ENCODE results near the gene PGPEP1.

PGPEP1 gene

DNA sequence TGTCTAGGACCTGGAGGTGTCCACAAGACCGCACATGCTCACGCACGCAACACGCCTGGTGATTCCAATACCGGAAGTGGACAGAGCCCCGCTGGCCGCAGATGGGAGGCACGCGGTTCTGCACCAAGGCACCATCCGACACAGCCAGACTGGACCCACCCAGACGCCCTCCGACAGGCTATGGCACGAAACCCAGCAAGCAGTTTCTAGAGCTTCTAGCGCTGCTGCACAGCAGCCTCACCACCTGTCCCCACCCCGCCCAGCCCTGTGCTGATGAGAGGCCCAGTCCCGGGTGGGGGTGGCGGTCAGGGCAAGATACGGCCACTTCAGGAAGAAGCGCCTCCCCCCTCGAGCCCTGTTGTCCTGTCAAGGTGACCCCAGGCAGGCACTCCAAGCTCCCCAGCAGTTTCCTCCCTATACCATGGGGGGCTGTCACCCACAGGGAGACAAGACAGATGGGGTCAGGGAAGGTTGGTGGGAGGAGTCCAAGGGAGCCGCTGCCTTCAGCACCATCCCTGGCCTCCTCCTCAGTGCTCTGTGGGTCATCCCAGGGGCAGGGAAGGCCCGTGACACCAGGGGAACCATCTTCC lies 28.8 kb upstream of the PGPEP1 start:
- in situ Hi-C loops (cut with MboI; ENCODE audit: low sequenced_read_pairs, unreplicated experiment), result no loop called here
- DNase-seq (ENCODE audit: low spot score), result peak; percentile 20
- TF ChIP-seq, protein P1, sequence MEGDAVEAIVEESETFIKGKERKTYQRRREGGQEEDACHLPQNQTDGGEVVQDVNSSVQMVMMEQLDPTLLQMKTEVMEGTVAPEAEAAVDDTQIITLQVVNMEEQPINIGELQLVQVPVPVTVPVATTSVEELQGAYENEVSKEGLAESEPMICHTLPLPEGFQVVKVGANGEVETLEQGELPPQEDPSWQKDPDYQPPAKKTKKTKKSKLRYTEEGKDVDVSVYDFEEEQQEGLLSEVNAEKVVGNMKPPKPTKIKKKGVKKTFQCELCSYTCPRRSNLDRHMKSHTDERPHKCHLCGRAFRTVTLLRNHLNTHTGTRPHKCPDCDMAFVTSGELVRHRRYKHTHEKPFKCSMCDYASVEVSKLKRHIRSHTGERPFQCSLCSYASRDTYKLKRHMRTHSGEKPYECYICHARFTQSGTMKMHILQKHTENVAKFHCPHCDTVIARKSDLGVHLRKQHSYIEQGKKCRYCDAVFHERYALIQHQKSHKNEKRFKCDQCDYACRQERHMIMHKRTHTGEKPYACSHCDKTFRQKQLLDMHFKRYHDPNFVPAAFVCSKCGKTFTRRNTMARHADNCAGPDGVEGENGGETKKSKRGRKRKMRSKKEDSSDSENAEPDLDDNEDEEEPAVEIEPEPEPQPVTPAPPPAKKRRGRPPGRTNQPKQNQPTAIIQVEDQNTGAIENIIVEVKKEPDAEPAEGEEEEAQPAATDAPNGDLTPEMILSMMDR (IDR thresholded peaks at IDR 0.05; ENCODE audit: borderline replicate concordance, control extremely low read depth, extremely low read depth, insufficient read depth, missing control alignments), result no peak

DNA sequence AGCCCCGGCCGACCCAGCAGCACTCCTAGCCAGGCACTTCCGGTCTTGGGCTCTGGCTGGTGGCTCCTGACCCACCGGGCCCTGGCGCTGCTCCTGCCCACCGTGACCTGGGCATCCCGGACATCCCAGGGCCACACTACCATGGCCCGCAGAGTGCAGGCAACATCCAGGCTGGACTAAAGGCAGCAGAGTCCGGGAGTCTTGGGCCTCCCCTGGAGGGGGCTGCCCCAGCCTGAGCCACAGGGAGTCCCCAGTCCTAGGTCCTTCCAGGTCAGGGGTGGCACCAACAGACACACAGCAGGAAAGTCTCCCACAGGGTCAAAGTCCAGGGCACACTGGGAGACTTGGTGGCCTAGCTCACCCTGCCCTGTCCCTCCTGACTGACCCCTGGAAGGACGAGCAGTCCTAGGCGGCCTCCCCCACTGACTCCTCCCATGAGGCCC lies 28.3 kb upstream of the PGPEP1 start:
- in situ Hi-C loops (cut with MboI; ENCODE audit: low sequenced_read_pairs, unreplicated experiment), result no loop called here
- TF ChIP-seq, protein P1 (IDR thresholded peaks at IDR 0.05; ENCODE audit: borderline replicate concordance, control extremely low read depth, extremely low read depth, insufficient read depth, missing control alignments), result no peak
- no peak for DNase-seq (ENCODE audit: low spot score)

DNA sequence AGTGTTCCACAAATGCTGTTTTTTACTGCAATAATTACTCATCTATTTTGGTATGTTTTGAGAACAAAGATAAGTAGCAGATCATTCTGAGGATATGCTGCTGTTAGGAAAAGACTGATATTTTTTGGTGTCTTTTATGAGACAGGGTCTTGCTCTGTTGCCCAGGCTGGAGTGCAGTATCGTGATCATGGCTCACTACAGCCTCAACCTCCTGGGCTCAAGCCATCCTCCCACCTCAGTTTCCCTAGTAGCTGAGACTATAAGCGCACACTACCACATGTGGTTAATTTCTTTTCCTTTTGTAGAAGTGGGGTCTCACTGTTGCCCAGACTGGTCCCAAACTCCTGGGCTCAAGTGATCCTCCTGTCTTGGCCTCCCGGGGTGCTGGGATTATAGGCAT lies 27.0 kb upstream of the PGPEP1 start:
- TF ChIP-seq, protein P1 (IDR thresholded peaks at IDR 0.05; ENCODE audit: borderline replicate concordance, control extremely low read depth, extremely low read depth, insufficient read depth, missing control alignments), result no peak
- no peak for DNase-seq (ENCODE audit: low spot score)
- in situ Hi-C loops (cut with MboI; ENCODE audit: low sequenced_read_pairs, unreplicated experiment), result no loop called here

DNA sequence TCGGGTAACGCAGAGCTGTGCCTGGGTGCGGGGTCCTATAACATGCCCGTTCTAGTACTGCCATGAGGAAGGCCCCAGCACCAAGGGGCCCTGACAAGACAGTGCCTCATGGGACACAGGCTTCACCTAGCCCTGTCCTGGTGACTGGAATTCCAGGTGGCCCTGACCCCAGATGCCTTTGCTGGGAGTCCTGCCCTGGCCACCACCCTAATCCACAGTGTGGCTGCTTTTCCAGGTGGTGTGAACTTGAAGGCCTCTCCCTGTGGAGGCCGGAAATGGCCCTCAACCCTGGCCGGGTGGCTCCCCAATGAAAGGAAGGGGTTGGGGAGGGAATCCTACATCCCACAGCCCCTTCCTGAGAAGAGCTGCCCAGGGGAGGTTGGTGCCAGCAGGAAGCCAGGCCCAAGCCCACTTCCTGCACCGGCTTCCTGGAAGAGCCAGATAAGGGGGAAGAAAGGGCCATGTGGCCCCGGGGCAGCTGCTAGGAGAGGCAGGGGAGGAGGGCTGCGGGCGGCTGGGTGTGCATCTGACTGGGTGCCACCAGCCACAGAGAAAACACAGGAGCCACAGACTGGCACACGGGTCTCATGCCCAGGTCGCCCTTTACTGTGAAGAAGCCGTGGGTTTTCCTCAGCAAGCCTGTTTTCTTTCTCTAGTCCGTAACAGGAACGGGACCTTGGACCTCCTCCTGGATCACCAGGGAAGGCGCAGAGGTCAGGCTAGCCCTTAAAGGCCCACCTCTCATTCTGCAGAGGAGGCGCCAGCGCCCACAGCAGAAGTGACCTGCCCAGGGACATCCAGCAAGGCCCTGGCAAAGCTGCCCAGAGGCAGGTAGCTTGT lies 22.2 kb upstream of the PGPEP1 start:
- in situ Hi-C loops (cut with MboI; ENCODE audit: low sequenced_read_pairs, unreplicated experiment), result no loop called here
- TF ChIP-seq, protein P1 (IDR thresholded peaks at IDR 0.05; ENCODE audit: borderline replicate concordance, control extremely low read depth, extremely low read depth, insufficient read depth, missing control alignments), result no peak
- DNase-seq (ENCODE audit: low spot score), result peak; percentile 17

DNA sequence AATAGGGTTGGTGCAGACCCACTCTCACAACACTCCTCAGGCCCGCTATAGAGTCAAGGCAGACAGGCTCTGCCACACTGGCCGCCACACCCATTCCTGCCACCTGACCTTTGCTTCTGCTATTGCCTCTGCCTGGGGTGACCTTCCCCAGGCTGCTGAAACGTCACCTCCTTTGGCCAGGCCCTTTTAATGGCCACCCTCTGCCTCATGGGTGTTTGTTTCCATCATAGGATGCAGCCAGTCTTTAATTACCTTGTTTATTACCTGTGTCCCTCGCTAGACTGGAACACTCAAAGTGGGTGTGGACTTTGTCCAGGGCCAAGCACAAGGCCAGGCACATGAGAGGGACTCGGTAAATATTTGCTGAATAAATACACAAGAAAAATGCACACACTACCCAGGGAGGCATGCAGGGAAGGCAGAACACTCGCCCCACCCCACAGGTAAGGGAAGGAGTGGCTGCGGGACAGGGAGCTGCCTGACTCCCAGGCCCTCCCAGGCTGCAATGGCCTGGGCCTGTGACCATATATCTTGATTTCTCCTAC lies 20.7 kb upstream of the PGPEP1 start:
- in situ Hi-C loops (cut with MboI; ENCODE audit: low sequenced_read_pairs, unreplicated experiment), result no loop called here
- DNase-seq (ENCODE audit: low spot score), result no peak
- TF ChIP-seq, protein P1 (IDR thresholded peaks at IDR 0.05; ENCODE audit: borderline replicate concordance, control extremely low read depth, extremely low read depth, insufficient read depth, missing control alignments), result no peak

DNA sequence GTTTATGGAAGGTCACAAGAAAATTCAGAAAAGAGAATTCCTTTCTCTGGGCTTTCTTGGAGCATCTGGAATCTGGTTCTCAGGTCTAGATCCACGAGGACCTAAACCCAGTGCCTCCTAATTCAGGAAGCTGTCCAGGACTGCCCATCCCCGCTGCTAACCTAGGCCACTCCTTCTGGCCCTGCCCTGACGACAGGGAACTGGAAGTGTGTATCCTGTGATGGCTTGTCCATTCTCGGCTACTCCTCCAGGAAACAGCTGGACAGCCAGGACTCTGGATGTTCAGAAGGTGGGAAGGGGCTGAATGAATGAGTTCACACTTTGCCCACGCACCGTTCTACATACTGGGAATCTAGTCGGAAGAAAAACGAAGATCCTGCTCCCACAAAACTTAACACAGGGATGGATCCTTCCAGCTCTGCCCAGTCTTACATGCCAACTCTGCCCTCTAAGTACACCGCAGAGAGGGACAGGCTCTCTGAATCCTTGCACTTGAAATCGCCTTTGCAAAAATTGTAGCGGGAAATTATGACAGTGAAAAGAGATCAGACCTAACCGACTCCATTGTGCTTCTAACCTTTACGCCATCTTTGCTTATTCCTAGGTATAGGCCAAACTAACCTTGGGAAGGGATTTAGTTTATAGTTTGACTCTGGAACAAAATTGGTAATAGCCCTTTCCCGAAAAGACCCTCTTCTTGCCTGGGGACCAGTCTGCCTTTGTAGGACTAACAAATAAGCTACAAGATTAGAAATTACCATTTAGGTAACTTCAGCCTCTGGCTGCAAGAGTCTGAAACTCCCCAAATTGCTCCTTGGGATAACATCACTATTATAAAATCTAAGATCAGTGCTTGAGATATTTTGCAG lies 19.3 kb upstream of the PGPEP1 start:
- TF ChIP-seq, protein P1 (IDR thresholded peaks at IDR 0.05; ENCODE audit: borderline replicate concordance, control extremely low read depth, extremely low read depth, insufficient read depth, missing control alignments), result no peak
- in situ Hi-C loops (cut with MboI; ENCODE audit: low sequenced_read_pairs, unreplicated experiment), result no loop called here
- no peak for DNase-seq (ENCODE audit: low spot score)

All from GM13976 (cell line).